Colonic mucosa (tissue), 4 donors: ENCODE measurements around the gene HLCS. TPM values are rescaled to one million over a fixed set of nuclear protein-coding genes. Genes with fewer than 3 reads are reported as not detected.

Source experiments
- DNase-seq: peaks from one replicate; pipeline ENCODE4 v3.0.0-alpha.2; 2020
- H3K27ac ChIP-seq: fragments of 200-600 bp; one replicate; pipeline ENCODE4 v1.8.0; 2021
- H3K27me3 ChIP-seq: fragments of 200-600 bp; one replicate; pipeline ENCODE4 v1.8.0; 2021
- H3K36me3 ChIP-seq: fragments of 200-600 bp; one replicate; pipeline ENCODE4 v1.8.0; 2021
- H3K4me1 ChIP-seq: fragments of 200-600 bp; one replicate; pipeline ENCODE4 v1.8.0; 2021; ENCODE audit warnings: mild to moderate bottlenecking
- H3K4me3 ChIP-seq: fragments of 200-600 bp; one replicate; pipeline ENCODE4 v1.8.0; 2021
- H3K9ac ChIP-seq, 2 donors: one replicate each; pipeline ENCODE4 v1.7.0; 2013; ENCODE audit warnings: control low read depth in 2 of 2, low read depth in 2 of 2, low read length in 2 of 2
- H3K9me3 ChIP-seq: fragments of 200-600 bp; one replicate; pipeline ENCODE4 v1.8.0; 2021
- intact Hi-C: fragments of 100-400 bp; cut with DNase I; formaldehyde crosslinking; loops from one replicate; pipeline ENCODE4 v1.14.1; 2022
- total RNA-seq, 2 donors: library from RNA; stranded (reverse); fragmentation: NEBNext Ultra II Directional in 1 of 2; extraction: Animal tissue kit (Norgen Biotek cat#: 25700) in 1 of 2; gene quantifications; one replicate each; pipeline ENCODE4 v1.2.1, GENCODE V29; 2021
- TF ChIP-seq, protein P1 (sequence below): fragments of 200-600 bp; IDR thresholded peaks from one replicate; pipeline ENCODE4 v1.8.0; 2022; ENCODE audit warnings: antibody characterized with exemption, mild to moderate bottlenecking
- donor health status: healthy.
- donor health status: DM: no; HTN: no; CAD: no.
- donor health status: DM: no; HTN: no; CAD: no.

The HLCS gene
- total RNA-seq, 2 donors from 2014 or later: 10.8 to 11.4 TPM

DNA sequence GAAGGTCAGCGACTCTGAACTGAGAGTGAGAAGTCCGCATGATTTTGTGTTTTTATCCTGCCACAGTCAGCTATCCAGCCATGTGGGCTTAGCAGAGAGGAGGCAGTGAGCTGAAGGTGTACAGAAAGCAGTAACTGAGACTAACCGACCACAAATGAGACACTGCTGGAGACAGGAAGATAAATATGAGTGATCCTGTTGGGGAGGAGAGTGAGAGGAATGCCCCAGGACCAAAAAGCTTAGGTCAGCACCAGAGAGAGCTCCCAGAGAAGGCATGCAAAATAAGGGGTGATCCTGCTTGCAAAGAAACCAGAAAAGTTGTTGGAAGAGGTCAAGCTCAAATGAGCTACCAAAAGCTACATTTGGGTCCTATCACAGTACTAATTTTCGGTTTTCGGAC, 63.7 kb downstream of the HLCS start:
- Histone ChIP-seq H3K4me1 (no peaks in the 10 kb centered on the region), H3K27me3 (no peaks in the 10 kb centered on the region), H3K4me3 (no peak overlapping the region), H3K27ac (no peak overlapping the region), H3K9ac (no peak overlapping the region), H3K36me3 (no peaks in the 10 kb centered on the region), H3K9me3 (no peaks in the 10 kb centered on the region)
- TF ChIP-seq, protein P1, sequence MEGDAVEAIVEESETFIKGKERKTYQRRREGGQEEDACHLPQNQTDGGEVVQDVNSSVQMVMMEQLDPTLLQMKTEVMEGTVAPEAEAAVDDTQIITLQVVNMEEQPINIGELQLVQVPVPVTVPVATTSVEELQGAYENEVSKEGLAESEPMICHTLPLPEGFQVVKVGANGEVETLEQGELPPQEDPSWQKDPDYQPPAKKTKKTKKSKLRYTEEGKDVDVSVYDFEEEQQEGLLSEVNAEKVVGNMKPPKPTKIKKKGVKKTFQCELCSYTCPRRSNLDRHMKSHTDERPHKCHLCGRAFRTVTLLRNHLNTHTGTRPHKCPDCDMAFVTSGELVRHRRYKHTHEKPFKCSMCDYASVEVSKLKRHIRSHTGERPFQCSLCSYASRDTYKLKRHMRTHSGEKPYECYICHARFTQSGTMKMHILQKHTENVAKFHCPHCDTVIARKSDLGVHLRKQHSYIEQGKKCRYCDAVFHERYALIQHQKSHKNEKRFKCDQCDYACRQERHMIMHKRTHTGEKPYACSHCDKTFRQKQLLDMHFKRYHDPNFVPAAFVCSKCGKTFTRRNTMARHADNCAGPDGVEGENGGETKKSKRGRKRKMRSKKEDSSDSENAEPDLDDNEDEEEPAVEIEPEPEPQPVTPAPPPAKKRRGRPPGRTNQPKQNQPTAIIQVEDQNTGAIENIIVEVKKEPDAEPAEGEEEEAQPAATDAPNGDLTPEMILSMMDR: no peak
- intact Hi-C loops: no loop called here
- no peak for DNase-seq

DNA sequence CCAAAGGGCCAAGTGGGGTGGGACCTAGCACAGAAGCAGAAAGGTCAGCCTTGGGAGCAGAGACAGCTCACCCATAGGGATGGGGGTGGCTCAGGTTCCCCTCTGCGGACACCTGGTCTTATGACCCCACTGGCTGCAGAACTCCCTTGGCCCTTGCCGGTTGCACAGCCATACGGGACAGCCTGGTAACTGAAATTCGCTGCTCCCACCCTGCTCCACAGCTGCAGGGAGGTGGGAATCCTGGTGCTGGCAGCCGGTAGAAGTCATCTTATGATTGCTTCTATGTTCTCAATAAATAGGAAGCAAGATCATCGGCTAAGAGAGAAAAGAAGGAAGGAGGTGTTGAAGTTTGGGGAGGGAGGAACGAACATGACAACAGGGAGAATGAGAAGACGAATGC, 64.1 kb downstream of the HLCS start:
- DNase-seq: no peak
- TF ChIP-seq, protein P1: no peak
- H3K4me1 ChIP-seq: no peaks in the 10 kb centered on the region
- intact Hi-C loops: no loop called here
- H3K9ac ChIP-seq: no peak overlapping the region
- H3K9me3 ChIP-seq: no peaks in the 10 kb centered on the region
- no peak overlapping the region for H3K27ac ChIP-seq
- no peaks in the 10 kb centered on the region for H3K36me3 ChIP-seq
- no peak overlapping the region for H3K4me3 ChIP-seq
- no peaks in the 10 kb centered on the region for H3K27me3 ChIP-seq

DNA sequence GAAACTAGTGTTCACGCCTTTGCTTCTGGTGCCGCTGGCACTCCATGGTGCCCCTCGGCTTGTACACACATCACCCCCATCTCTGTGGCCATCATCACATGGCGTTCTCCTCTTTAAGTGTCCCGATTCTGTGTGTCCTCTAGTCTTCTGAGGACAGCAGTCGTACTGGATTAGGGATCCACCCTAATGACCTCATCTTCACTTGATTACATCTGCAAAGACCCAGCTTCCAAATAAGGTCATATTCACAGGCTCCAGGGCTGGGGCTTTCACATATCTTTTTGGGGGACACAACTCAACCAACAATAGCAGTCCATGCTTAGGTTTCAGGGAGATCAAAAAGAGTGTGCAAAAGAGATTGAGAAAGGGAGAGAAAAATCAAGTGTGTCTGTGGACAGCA, 64.9 kb downstream of the HLCS start:
- no peaks in the 10 kb centered on the region for H3K27me3 ChIP-seq
- TF ChIP-seq, protein P1: no peak
- no peaks in the 10 kb centered on the region for H3K9me3 ChIP-seq
- DNase-seq: no peak
- H3K36me3 ChIP-seq: no peaks in the 10 kb centered on the region
- intact Hi-C loops: no loop called here
- no peak overlapping the region for H3K4me3 ChIP-seq
- H3K27ac ChIP-seq: no peak overlapping the region
- H3K4me1 ChIP-seq: no peaks in the 10 kb centered on the region
- H3K9ac ChIP-seq: no peak overlapping the region

DNA sequence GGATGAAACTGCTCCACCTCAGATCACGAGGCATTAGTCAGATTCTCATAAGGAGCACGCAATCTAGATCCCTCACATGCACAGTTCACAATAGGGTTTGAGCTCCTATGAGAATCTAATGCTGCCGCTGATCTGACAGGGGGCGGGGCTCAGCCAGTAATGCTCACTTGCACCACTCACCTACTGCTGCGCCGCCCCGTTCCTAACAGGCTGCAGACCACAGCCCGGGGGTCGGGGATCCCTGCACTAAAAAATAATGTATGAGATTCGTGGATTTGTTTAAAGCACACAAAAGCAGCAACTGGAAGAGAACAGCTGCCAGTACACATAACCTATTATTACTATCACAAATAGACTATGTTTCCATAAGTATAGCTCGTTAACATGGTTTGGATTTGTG, 72.9 kb downstream of the HLCS start:
- TF ChIP-seq, protein P1: no peak
- Histone ChIP-seq H3K9ac (no peak overlapping the region), H3K4me1 (no peaks in the 10 kb centered on the region), H3K4me3 (no peak overlapping the region), H3K27ac (no peak overlapping the region), H3K27me3 (no peaks in the 10 kb centered on the region), H3K36me3 (no peaks in the 10 kb centered on the region), H3K9me3 (no peaks in the 10 kb centered on the region)
- intact Hi-C loops: no loop called here
- no peak for DNase-seq

DNA sequence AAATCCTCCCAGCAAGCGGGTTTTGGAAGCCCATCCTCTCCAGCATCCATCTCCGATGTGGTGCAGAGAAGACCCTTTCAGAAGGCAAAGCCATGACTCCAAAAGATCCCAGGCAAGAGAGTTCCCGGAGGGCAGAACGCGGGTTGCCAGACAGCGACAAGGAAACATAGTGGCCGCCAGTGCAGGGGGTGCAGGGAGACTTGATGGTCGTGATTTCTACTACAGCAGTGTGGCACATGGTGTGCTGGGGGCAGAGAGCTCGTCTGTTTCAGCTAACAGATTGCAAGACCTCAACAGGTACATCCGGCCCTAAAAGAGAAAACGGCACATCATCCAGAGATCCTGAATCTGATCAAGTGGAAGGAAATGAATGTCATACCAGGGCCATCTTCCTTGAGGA, 74.3 kb downstream of the HLCS start:
- no peak overlapping the region for H3K4me3 ChIP-seq
- intact Hi-C loops: no loop called here
- DNase-seq: no peak
- no peaks in the 10 kb centered on the region for H3K36me3 ChIP-seq
- H3K4me1 ChIP-seq: no peaks in the 10 kb centered on the region
- TF ChIP-seq, protein P1: no peak
- no peak overlapping the region for H3K9ac ChIP-seq
- H3K9me3 ChIP-seq: no peaks in the 10 kb centered on the region
- H3K27ac ChIP-seq: no peak overlapping the region
- no peaks in the 10 kb centered on the region for H3K27me3 ChIP-seq

DNA sequence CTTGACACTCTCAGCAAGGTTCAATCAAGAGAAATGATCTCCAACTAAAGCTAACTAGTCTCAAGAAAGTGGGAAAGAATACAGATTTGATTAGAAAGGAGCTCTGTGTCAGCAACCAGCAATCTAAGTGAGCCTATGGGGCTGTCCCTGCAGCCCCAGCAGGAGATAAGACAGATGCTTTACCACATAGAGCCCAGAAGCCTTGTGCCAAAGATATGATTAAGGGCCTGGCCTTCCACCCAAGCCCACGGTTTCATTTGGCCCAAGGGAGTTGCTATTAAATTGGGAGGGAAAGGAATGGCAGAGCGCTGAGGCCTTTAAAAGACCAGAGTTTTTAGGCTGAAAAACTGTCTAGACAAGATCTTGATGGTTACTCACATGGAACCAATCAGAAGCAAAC, 74.8 kb downstream of the HLCS start:
- TF ChIP-seq, protein P1: no peak
- DNase-seq: no peak
- H3K36me3 ChIP-seq: no peaks in the 10 kb centered on the region
- H3K9me3 ChIP-seq: no peaks in the 10 kb centered on the region
- no peak overlapping the region for H3K9ac ChIP-seq
- intact Hi-C loops: no loop called here
- H3K27ac ChIP-seq: no peak overlapping the region
- H3K4me1 ChIP-seq: no peaks in the 10 kb centered on the region
- H3K27me3 ChIP-seq: no peaks in the 10 kb centered on the region
- no peak overlapping the region for H3K4me3 ChIP-seq
